CD4-positive, alpha-beta T cell (primary cell): ENCODE results near the gene PIK3C2B. TPM values are rescaled to one million over a fixed set of nuclear protein-coding genes. Genes with fewer than 3 reads are reported as not detected.
A peak's percentile ranks its signal among the peaks of the same experiment; 100 is the strongest.

Experiments
- ATAC-seq: fragments of 200-7000 bp; cut with Tn5 transposase; one replicate; pipeline ENCODE4 v1.10.0; 2022; ENCODE audit warnings: mild to moderate bottlenecking; ENCODE audit not compliant: poor library complexity
- CTCF ChIA-PET: fragments of 350-600 bp; sonication (Branson Sonifier 250); formaldehyde crosslinking; loops from one replicate; lab custom pipeline; 2021; ENCODE audit warnings: antibody characterized with exemption, inconsistent platforms; lab: Charles Lee
- POLR2A ChIA-PET: fragments of 350-600 bp; sonication (Branson Sonifier 250); formaldehyde crosslinking; loops from one replicate; lab custom pipeline; 2021; ENCODE audit warnings: antibody characterized with exemption, inconsistent platforms; lab: Charles Lee
- DNase-seq, 14 experiments: peaks; one replicate each; pipeline ENCODE4 v3.0.0-alpha.2; 2013 to 2020; ENCODE audit warnings: mixed read lengths in 2 of 14
- H3K27ac ChIP-seq, 2 donors: one replicate each; pipeline versions ENCODE4 v1.5.1 to v1.7.0; 2013; ENCODE audit warnings: low read length in 2 of 2, low read depth in 1 of 2, mild to moderate bottlenecking in 1 of 2
- H3K27me3 ChIP-seq, 2 experiments: 1 replicate in 1 of 2; 2 replicates in 1 of 2; pipeline versions ENCODE4 v1.6.1 to v1.7.0; 2013; ENCODE audit warnings: low read length in 2 of 2, control low read depth in 1 of 2, mild to moderate bottlenecking in 1 of 2, moderate library complexity in 1 of 2; ENCODE audit not compliant: insufficient read depth in 2 of 2, control insufficient read depth in 1 of 2
- H3K36me3 ChIP-seq: one replicate; pipeline ENCODE4 v1.6.1; 2013; ENCODE audit warnings: low read length, control low read depth; ENCODE audit not compliant: insufficient read depth
- H3K4me1 ChIP-seq: one replicate; pipeline ENCODE4 v1.6.1; 2013; ENCODE audit warnings: low read length, control low read depth; ENCODE audit not compliant: insufficient read depth
- H3K4me3 ChIP-seq: one replicate; pipeline ENCODE4 v1.5.1; 2013; ENCODE audit warnings: mild to moderate bottlenecking, low read length, moderate library complexity
- H3K9me3 ChIP-seq, 2 experiments: 1 replicate in 1 of 2; 2 replicates in 1 of 2; pipeline versions ENCODE4 v1.6.1 to v1.7.0; 2013; ENCODE audit warnings: low read length in 2 of 2, mild to moderate bottlenecking in 2 of 2, control low read depth in 1 of 2, moderate library complexity in 1 of 2; ENCODE audit not compliant: control insufficient read depth in 1 of 2, insufficient read depth in 1 of 2
- H3K27ac Mint-ChIP-seq: one replicate; pipeline ENCODE4 v1.8.0; 2020; ENCODE audit warnings: mixed read lengths
- H3K27me3 Mint-ChIP-seq: one replicate; pipeline ENCODE4 v1.8.0; 2021; ENCODE audit warnings: mixed read lengths
- H3K36me3 Mint-ChIP-seq: one replicate; pipeline ENCODE4 v1.8.0; 2021; ENCODE audit warnings: low read depth, mixed read lengths
- H3K4me1 Mint-ChIP-seq: one replicate; pipeline ENCODE4 v1.8.0; 2021; ENCODE audit warnings: low read depth, mixed read lengths
- H3K4me3 Mint-ChIP-seq: one replicate; pipeline ENCODE4 v1.8.0; 2020; ENCODE audit warnings: mild to moderate bottlenecking, mixed read lengths
- H3K9me3 Mint-ChIP-seq: one replicate; pipeline ENCODE4 v1.8.0; 2020; ENCODE audit warnings: mixed read lengths
- intact Hi-C, 2 experiments: fragments of 100-400 bp; cut with DNase I in 1 of 2; cut with micrococcal nuclease in 1 of 2; formaldehyde crosslinking; loops; one replicate each; pipeline versions ENCODE4 v1.15.1 to v1.9.0; 2023 to 2025; cut with DNase I, micrococcal nuclease
- total RNA-seq, 174 experiments: library from RNA in 2 of 174; stranded (reverse) in 2 of 174; gene quantifications; one replicate each; pipeline ENCODE4 v1.2.3 and lab custom pipeline; 2021 to 2026
- TF ChIP-seq, protein P1 (sequence below): fragments of 200-600 bp; IDR thresholded peaks from one replicate; pipeline ENCODE4 v1.8.0; 2022; ENCODE audit warnings: antibody characterized with exemption, mild to moderate bottlenecking

Gene PIK3C2B
- total RNA-seq, 2 experiments from 2014 or later: 25.5 to 27.1 TPM

DNA sequence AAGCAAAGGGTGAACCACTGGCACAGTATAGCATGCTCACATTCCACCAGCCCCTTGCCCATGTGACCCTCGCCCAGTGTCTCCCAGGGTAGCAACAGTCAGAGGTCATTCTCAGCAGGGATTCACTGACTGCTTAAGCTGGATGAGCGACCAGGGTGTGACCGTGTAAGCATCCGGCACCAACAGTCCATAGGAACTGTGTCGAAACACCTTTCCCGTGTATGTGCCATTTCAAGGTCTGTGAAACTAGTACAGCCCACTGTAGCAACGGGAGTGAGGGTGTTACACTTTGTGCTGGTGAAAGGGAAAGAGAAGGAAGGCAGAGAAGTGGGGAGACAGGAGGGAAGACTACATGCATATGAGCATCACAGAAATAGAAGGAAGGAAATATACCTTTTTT is 10.8 kb downstream of the PIK3C2B start:
- Mint-ChIP-seq H3K36me3 (peaks cover 24% of the 10 kb centered on the region), H3K4me1 (peaks cover 69% of the 10 kb centered on the region), H3K4me3 (no peak overlapping the region), H3K9me3 (no peaks in the 10 kb centered on the region), H3K27ac (no peak overlapping the region), H3K27me3 (no peaks in the 10 kb centered on the region)
- TF ChIP-seq, protein P1, sequence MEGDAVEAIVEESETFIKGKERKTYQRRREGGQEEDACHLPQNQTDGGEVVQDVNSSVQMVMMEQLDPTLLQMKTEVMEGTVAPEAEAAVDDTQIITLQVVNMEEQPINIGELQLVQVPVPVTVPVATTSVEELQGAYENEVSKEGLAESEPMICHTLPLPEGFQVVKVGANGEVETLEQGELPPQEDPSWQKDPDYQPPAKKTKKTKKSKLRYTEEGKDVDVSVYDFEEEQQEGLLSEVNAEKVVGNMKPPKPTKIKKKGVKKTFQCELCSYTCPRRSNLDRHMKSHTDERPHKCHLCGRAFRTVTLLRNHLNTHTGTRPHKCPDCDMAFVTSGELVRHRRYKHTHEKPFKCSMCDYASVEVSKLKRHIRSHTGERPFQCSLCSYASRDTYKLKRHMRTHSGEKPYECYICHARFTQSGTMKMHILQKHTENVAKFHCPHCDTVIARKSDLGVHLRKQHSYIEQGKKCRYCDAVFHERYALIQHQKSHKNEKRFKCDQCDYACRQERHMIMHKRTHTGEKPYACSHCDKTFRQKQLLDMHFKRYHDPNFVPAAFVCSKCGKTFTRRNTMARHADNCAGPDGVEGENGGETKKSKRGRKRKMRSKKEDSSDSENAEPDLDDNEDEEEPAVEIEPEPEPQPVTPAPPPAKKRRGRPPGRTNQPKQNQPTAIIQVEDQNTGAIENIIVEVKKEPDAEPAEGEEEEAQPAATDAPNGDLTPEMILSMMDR: no peak
- H3K27me3 ChIP-seq: no peaks in the 10 kb centered on the region
- DNase-seq: no peak
- H3K9me3 ChIP-seq: no peaks in the 10 kb centered on the region
- ATAC-seq: no peak
- intact Hi-C loops: no loop called here
- ChIA-PET CTCF (interaction anchor here (1.9 kb wide), 1 partner anchor 10 kb away, joined by 4 read pairs; no protein-coding TSS in a partner anchor), POLR2A (no interaction called here)
- no peak overlapping the region for H3K27ac ChIP-seq
- H3K4me1 ChIP-seq: peaks cover 44% of the 10 kb centered on the region
- peaks cover 7% of the 10 kb centered on the region for H3K36me3 ChIP-seq
- H3K4me3 ChIP-seq: no peak overlapping the region

- POLR2A ChIA-PET: no interaction called here
- no peaks in the 10 kb centered on the region for H3K27me3 ChIP-seq
- CTCF ChIA-PET: interaction anchor here (1.4 to 2.0 kb wide), 3 partner anchors 13 to 327 kb away, joined by 3 to 9 read pairs (median 5); partner anchors contain the start of gene PIK3C2B
- TF ChIP-seq, protein P1: no peak
- H3K36me3 ChIP-seq: peaks cover 11% of the 10 kb centered on the region
- H3K4me1 Mint-ChIP-seq: peaks cover 79% of the 10 kb centered on the region
- ATAC-seq (peak; percentile 46), DNase-seq (no peak)
- H3K9me3 Mint-ChIP-seq: no peaks in the 10 kb centered on the region
- no peaks in the 10 kb centered on the region for H3K27me3 Mint-ChIP-seq
- H3K4me3 ChIP-seq: no peak overlapping the region
- intact Hi-C loops: no loop called here
- no peak overlapping the region for H3K27ac ChIP-seq
- H3K27ac Mint-ChIP-seq: peak overlapping the region; percentile 47
- peaks cover 63% of the 10 kb centered on the region for H3K4me1 ChIP-seq
- H3K9me3 ChIP-seq: no peaks in the 10 kb centered on the region
- peaks cover 7% of the 10 kb centered on the region for H3K36me3 Mint-ChIP-seq
- H3K4me3 Mint-ChIP-seq: peak overlapping the region; percentile 2
Observed at GRCh38 chr1:204480515-204480914, 14.1 kb downstream of the PIK3C2B start.

DNA sequence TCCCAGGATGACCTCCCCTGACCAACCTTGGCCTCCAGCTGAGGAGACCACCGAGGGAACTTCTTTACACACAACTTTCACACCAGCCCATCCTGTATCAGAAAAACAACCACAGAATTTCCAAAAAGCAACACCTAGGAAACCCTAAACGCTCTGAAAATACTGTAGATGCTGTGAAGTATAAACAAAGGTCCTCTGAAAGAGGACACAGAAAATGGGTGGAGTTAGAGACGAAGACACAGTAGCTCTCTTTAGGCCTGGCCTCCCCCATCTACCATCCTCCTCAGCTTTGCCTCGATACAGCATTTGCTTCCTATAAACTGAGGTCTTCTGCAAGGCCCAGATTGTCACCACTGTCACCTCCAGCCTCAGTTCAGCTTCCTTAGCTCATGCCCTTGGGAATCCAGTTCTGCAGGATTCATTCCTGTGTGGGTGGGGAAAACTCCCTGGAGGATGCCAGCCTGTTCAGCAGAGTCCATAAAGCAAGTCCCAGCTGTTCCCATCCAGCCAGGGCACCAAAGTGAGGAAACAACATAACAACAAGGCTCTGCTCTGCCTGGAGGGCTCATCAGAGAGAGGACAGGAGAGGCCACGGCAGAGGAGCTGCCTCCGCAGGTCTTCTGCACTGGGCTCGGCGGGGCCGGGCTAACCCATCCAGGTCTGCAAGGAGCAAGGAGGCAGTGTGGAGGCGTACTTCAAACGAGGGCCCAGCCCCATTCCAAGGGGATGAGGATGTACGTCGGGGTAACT is 15.0 kb downstream of the PIK3C2B start:
- Mint-ChIP-seq H3K36me3 (no peaks in the 10 kb centered on the region), H3K27me3 (no peaks in the 10 kb centered on the region), H3K4me3 (no peak overlapping the region), H3K9me3 (no peaks in the 10 kb centered on the region), H3K27ac (no peak overlapping the region), H3K4me1 (peaks cover 83% of the 10 kb centered on the region)
- POLR2A ChIA-PET: interaction anchor here (1.0 to 3.0 kb wide), 3 partner anchors 8 to 37 kb away, joined by 3 to 23 read pairs (median 3); partner anchors contain the start of genes MDM4 and PIK3C2B
- Histone ChIP-seq H3K4me3 (no peak overlapping the region), H3K36me3 (peaks cover 11% of the 10 kb centered on the region), H3K27me3 (no peaks in the 10 kb centered on the region), H3K27ac (no peak overlapping the region), H3K9me3 (no peaks in the 10 kb centered on the region), H3K4me1 (peaks cover 68% of the 10 kb centered on the region)
- intact Hi-C loops: no loop called here
- TF ChIP-seq, protein P1: no peak
- no peak for DNase-seq
- no peak for ATAC-seq
- CTCF ChIA-PET: interaction anchor here (1.0 to 1.6 kb wide), 5 partner anchors 9 to 328 kb away, joined by 3 to 4 read pairs (median 4); partner anchors contain the start of gene PIK3C2B
